Chondrocyte (in vitro differentiated cells): ENCODE results near the gene ZNF750. TPM values are rescaled to one million over a fixed set of nuclear protein-coding genes. Genes with fewer than 3 reads are reported as not detected.

Experiments used
- DNase-seq: peaks from one replicate; pipeline ENCODE4 v3.0.0; 2021; ENCODE audit warnings: mixed read lengths, low spot score
- H3K27ac Mint-ChIP-seq: one replicate; pipeline ENCODE4 v1.8.0; 2021; ENCODE audit warnings: mild to moderate bottlenecking, moderate library complexity, mixed read lengths; ENCODE audit not compliant: unreplicated experiment
- H3K27me3 Mint-ChIP-seq: 2 replicates; pipeline ENCODE4 v1.8.0; 2021; ENCODE audit warnings: low read depth, mixed read lengths
- H3K36me3 Mint-ChIP-seq: 2 replicates; pipeline ENCODE4 v1.8.0; 2021; ENCODE audit warnings: low read depth, mixed read lengths
- H3K4me1 Mint-ChIP-seq: 2 replicates; pipeline ENCODE4 v1.8.0; 2021; ENCODE audit warnings: low read depth, mild to moderate bottlenecking, mixed read lengths
- H3K4me3 Mint-ChIP-seq: one replicate; pipeline ENCODE4 v1.8.0; 2021; ENCODE audit warnings: mild to moderate bottlenecking, moderate library complexity, mixed read lengths; ENCODE audit not compliant: unreplicated experiment
- H3K9me3 Mint-ChIP-seq: 2 replicates; pipeline ENCODE4 v1.8.0; 2021; ENCODE audit warnings: low read depth, mixed read lengths
- total RNA-seq: library from RNA; stranded (reverse); gene quantifications from 3 replicates; pipeline ENCODE4 v1.2.1, GENCODE V29; 2021
- TF ChIP-seq, protein P1 (sequence below): fragments of 200-600 bp; sonication (generic); IDR thresholded peaks from 2 replicates; pipeline ENCODE4 v1.5.0; 2021; ENCODE audit warnings: antibody characterized with exemption, mild to moderate bottlenecking, moderate library complexity

The ZNF750 gene
- total RNA-seq, 1 donor from 2014 or later: not detected

DNA sequence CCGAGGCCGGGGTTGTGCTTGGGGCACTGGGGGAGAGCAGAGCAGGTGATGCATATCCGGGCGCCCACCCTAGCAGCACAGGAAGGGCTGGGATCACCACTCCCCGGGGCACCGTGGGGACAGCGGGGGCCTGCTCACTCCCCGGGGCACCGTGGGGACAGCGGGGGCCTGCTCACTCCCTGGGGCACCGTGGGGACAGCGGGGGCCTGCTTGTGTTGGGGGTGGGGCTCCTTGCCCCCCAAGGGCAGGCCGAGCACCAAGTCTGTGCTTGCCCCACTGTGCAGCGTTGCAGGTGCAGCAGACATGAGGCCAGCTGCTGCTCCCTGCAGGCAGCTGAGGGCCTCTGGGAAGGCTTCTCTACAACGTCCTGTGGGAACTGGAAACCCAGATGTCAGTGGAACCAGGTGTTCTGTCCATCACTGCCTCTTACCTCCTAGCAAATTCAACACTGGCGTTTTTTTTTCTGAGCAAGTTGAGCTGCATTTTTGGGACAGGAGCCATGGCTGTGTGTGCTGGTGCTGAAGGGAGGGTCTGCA, 25.0 kb upstream of the ZNF750 start:
- Mint-ChIP-seq H3K27ac (peak overlapping the region; percentile 53), H3K9me3 (no peaks in the 10 kb centered on the region), H3K4me3 (no peak overlapping the region), H3K36me3 (peaks cover 2% of the 10 kb centered on the region), H3K27me3 (no peaks in the 10 kb centered on the region), H3K4me1 (peaks cover 46% of the 10 kb centered on the region)
- TF ChIP-seq, protein P1, sequence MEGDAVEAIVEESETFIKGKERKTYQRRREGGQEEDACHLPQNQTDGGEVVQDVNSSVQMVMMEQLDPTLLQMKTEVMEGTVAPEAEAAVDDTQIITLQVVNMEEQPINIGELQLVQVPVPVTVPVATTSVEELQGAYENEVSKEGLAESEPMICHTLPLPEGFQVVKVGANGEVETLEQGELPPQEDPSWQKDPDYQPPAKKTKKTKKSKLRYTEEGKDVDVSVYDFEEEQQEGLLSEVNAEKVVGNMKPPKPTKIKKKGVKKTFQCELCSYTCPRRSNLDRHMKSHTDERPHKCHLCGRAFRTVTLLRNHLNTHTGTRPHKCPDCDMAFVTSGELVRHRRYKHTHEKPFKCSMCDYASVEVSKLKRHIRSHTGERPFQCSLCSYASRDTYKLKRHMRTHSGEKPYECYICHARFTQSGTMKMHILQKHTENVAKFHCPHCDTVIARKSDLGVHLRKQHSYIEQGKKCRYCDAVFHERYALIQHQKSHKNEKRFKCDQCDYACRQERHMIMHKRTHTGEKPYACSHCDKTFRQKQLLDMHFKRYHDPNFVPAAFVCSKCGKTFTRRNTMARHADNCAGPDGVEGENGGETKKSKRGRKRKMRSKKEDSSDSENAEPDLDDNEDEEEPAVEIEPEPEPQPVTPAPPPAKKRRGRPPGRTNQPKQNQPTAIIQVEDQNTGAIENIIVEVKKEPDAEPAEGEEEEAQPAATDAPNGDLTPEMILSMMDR: no peak
- DNase-seq: no peak

DNA sequence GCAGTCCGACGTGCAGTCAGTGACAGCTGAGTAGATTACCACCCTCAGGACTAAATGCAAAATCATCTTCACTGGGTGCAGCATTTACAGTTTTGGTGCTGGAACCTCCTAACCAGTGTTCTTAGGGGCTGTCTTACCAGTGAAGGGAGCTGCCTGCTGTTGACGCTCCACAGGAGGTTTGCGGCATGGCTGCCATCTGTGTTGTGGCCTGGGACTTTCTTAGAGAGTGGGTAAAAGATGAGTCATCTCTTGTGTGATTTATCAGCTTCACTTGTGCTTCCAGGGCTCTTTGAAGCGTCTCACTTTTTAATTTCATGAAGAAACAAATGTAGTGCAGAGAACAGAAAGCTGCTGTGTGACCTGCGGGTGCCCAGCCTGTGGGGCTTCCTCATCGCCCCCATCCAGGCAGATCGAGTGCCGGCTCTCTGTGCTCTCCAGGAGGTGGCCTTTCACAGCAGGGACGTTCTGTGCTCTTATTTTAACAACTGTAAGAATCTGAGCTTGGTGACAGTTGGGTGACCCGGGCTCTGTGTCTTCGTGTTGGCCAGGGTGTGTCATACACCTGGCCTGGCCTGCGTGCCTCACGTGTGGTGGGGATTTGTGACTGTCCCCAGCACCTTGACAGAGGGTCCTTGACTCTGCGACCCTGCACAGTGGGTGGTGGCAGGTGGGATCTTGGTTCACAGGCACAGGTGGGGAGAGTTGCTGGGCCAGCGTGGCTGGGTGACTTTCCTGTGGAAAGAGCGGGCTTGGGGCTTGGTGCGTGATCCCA, 24.3 kb upstream of the ZNF750 start:
- H3K4me1 Mint-ChIP-seq: peaks cover 52% of the 10 kb centered on the region

DNA sequence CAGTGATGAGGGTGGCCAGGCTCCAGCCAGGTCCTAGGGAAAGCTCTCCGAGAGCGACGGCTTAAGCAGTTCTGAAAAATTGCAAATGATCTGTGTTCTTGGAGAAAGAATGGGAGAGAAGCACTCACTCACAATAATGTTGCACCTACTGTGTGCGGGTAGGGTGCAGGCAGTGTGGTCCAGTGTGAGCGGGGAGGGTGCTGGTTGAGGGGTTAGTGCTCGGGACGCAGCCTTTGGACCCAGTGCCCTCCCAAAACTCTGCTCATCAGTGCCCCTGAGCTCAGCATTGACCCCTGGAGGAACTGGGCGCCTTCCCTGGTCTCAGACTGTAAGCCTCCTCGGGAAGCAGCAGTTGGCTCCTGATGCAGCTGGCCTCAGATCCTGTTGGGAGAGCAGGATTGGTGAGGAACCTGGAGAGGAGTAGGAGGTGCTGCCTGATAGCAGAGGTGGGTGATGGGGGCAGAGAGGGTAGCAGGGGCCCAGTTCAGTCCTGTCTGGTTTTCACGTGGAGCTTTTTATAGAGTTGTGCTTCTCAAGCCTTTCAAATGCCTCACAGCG, 23.6 kb upstream of the ZNF750 start:
- Mint-ChIP-seq H3K27ac (peak overlapping the region; percentile 79), H3K27me3 (no peaks in the 10 kb centered on the region), H3K9me3 (no peaks in the 10 kb centered on the region), H3K4me3 (no peak overlapping the region), H3K4me1 (peaks cover 52% of the 10 kb centered on the region), H3K36me3 (peaks cover 2% of the 10 kb centered on the region)
- TF ChIP-seq, protein P1: no peak
- no peak for DNase-seq

More for the DNA sequence above, 24.3 kb upstream of the ZNF750 start:
- TF ChIP-seq, protein P1: no peak
- Mint-ChIP-seq H3K36me3 (peaks cover 2% of the 10 kb centered on the region), H3K4me3 (no peak overlapping the region), H3K27ac (peak overlapping the region; percentile 79), H3K27me3 (no peaks in the 10 kb centered on the region), H3K9me3 (no peaks in the 10 kb centered on the region)
- peak; percentile 25 for DNase-seq

DNA sequence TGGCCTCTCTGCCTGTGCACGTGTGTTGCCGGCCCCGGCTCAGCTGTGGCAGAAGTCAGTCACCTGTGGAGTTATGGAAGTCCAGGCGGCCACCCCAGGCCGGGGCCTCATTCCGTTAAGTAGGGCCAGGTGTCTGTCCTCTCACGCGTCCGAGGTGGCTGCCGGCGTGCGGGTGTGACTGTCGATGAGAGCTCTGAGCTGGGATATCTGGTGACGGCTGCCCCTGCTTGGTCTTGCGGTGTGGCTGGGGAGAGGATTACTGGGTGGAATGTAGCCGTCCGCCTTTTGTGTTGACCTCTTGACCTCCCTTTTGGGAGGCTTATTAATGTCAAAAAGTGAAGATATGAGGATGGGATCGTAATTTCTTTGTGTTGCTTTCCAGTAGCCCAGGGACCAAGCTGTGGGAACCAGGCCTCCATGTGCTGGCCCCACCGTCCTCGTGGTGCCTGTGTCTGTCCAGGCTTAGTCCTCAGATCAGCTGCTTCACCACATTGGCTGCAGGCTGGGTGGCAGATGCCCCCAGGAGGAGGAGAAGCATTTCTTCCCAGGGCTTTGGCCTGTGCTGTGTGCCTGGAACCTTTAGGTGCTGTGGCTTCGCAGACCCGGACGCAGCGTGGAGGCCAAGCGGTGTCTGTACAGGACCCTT, 23.0 kb upstream of the ZNF750 start:
- H3K4me1 Mint-ChIP-seq: peaks cover 52% of the 10 kb centered on the region
- no peak overlapping the region for H3K27ac Mint-ChIP-seq
- H3K4me3 Mint-ChIP-seq: no peak overlapping the region
- TF ChIP-seq, protein P1: no peak
- H3K9me3 Mint-ChIP-seq: no peaks in the 10 kb centered on the region
- no peaks in the 10 kb centered on the region for H3K27me3 Mint-ChIP-seq
- no peak for DNase-seq
- peaks cover 2% of the 10 kb centered on the region for H3K36me3 Mint-ChIP-seq

DNA sequence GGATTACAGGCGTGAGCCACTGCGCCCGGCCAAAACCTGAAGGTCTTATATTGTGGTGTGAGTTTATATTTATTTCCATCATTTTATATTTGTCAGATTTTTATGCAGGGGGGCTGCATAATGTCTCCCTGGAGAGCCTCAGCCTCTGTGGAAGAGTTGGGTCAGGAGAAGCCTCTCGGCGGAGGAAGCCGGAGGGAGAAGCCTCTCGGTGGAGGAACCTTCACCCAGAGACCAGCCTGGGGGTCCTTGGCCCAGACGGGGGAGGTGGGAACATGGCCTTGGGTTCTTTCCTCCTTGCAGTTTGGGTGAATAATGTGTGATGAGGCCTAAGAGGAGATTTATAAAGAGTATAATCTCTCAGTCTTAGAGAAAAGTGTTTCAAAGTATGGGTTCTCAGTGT, 22.4 kb upstream of the ZNF750 start:
- H3K36me3 Mint-ChIP-seq: peaks cover 2% of the 10 kb centered on the region
- H3K4me3 Mint-ChIP-seq: no peak overlapping the region
- peaks cover 50% of the 10 kb centered on the region for H3K4me1 Mint-ChIP-seq
- no peaks in the 10 kb centered on the region for H3K27me3 Mint-ChIP-seq
- no peaks in the 10 kb centered on the region for H3K9me3 Mint-ChIP-seq
- H3K27ac Mint-ChIP-seq: no peak overlapping the region
- no peak for DNase-seq
- TF ChIP-seq, protein P1: no peak
